Stimulated activated CD8-positive, alpha-beta memory T cell treated with anti-CD3 and anti-CD28 coated beads, Interleukin-7, amount 100 ng/mL, for 24 hours (primary cell): ENCODE measurements around the gene ZNF883.

Source experiments
- DNase-seq: peaks from one replicate; pipeline ENCODE4 v3.0.0-alpha.2; 2020; ENCODE audit warnings: low read depth

Gene ZNF883

GRCh38 chr9:112917987-112918362 lies 94.0 kb downstream of the ZNF883 start:
- DNase-seq: no peak

GRCh38 chr9:112917047-112917986 lies 94.7 kb downstream of the ZNF883 start:
- no peak for DNase-seq

- no peak for DNase-seq
Observed at GRCh38 chr9:112914524-112914923, 97.5 kb downstream of the ZNF883 start.

- no peak for DNase-seq
Observed at GRCh38 chr9:112913326-112913725, 98.7 kb downstream of the ZNF883 start.

- DNase-seq: no peak
Observed at GRCh38 chr9:112912636-112913035, 99.4 kb downstream of the ZNF883 start.

GRCh38 chr9:112911736-112912135 lies 100.3 kb downstream of the ZNF883 start:
- DNase-seq: no peak
